CD14-positive monocyte (primary cell): ENCODE data around the gene DPPA2. TPM values are rescaled to one million over a fixed set of nuclear protein-coding genes. Genes with fewer than 3 reads are reported as not detected.

Experiments
- DNase-seq, 3 donors: peaks; one replicate each; pipeline ENCODE4 v3.0.0-alpha.2; 2011 to 2022
- H2AFZ ChIP-seq: 2 replicates; pipeline ENCODE4 v1.6.0; 2012; ENCODE audit warnings: mild to moderate bottlenecking, low read depth, low read length, inconsistent platforms; ENCODE audit not compliant: insufficient read depth, poor library complexity, severe bottlenecking
- H3K27ac ChIP-seq, 2 donors: 1 replicate in 1 of 2; 2 replicates in 1 of 2; pipeline ENCODE4 v1.5.1; 2012 to 2013; ENCODE audit warnings: low read length in 2 of 2, control low read depth in 1 of 2, inconsistent platforms in 1 of 2, low read depth in 1 of 2, mild to moderate bottlenecking in 1 of 2
- H3K27me3 ChIP-seq, 2 donors: one replicate each; pipeline versions ENCODE4 v1.6.0 to v1.6.1; 2011 to 2013; ENCODE audit warnings: low read length in 2 of 2; ENCODE audit not compliant: control insufficient read depth in 2 of 2, insufficient read depth in 2 of 2
- H3K36me3 ChIP-seq, 2 donors: replicated peaks in 1 of 2; 1 replicate in 1 of 2; 2 replicates in 1 of 2; pipeline versions ENCODE4 v1.5.1 to v1.6.1; 2012 to 2013; ENCODE audit warnings: low read length in 2 of 2, control low read depth in 1 of 2, inconsistent platforms in 1 of 2, mild to moderate bottlenecking in 1 of 2; ENCODE audit not compliant: insufficient read depth in 2 of 2, control insufficient read depth in 1 of 2
- H3K4me1 ChIP-seq, 2 donors: 1 replicate in 1 of 2; 2 replicates in 1 of 2; pipeline versions ENCODE4 v1.5.1 to v1.6.1; 2012 to 2013; ENCODE audit warnings: low read length in 2 of 2, control low read depth in 1 of 2, inconsistent platforms in 1 of 2, mild to moderate bottlenecking in 1 of 2, moderate library complexity in 1 of 2; ENCODE audit not compliant: insufficient read depth in 2 of 2, control insufficient read depth in 1 of 2
- H3K4me2 ChIP-seq: replicated peaks from 2 replicates; pipeline ENCODE3; 2012; ENCODE audit warnings: low read length, moderate library complexity, mild to moderate bottlenecking; ENCODE audit not compliant: poor library complexity, severe bottlenecking; ENCODE audit errors: extremely low read depth
- H3K4me3 ChIP-seq, 3 experiments: fragments of 200-600 bp in 1 of 3; sonication (generic) in 1 of 3; replicated peaks in 1 of 3; 1 replicate in 2 of 3; 2 replicates in 1 of 3; pipeline ENCODE4 v1.5.1; 2011 to 2013; ENCODE audit warnings: low read length in 3 of 3, mild to moderate bottlenecking in 3 of 3, control low read depth in 2 of 3, low read depth in 2 of 3, inconsistent platforms in 1 of 3, moderate library complexity in 1 of 3
- H3K79me2 ChIP-seq: 2 replicates; pipeline ENCODE4 v1.6.0; 2012; ENCODE audit warnings: mild to moderate bottlenecking, control low read depth, inconsistent platforms, low read length, moderate library complexity; ENCODE audit not compliant: insufficient read depth
- H3K9ac ChIP-seq: 2 replicates; pipeline ENCODE4 v1.6.0; 2017; ENCODE audit warnings: low read length, mild to moderate bottlenecking; ENCODE audit not compliant: insufficient read depth, poor library complexity, severe bottlenecking
- H3K9me3 ChIP-seq, 2 donors: replicated peaks in 1 of 2; 1 replicate in 1 of 2; 2 replicates in 1 of 2; pipeline versions ENCODE4 v1.5.1 to v1.6.1; 2012 to 2013; ENCODE audit warnings: low read length in 2 of 2, control low read depth in 1 of 2; ENCODE audit not compliant: control insufficient read depth in 1 of 2, insufficient read depth in 1 of 2
- H4K20me1 ChIP-seq: 2 replicates; pipeline ENCODE4 v1.6.0; 2012; ENCODE audit warnings: mild to moderate bottlenecking, low read length, control low read depth, moderate library complexity; ENCODE audit not compliant: insufficient read depth
- H3K27ac Mint-ChIP-seq, 7 donors: one replicate each; pipeline ENCODE4 v1.8.0; 2020; ENCODE audit warnings: mild to moderate bottlenecking in 7 of 7, mixed read lengths in 7 of 7, moderate library complexity in 6 of 7, inconsistent platforms in 2 of 7
- H3K27me3 Mint-ChIP-seq, 3 donors: one replicate each; pipeline ENCODE4 v1.8.0; 2021 to 2022; ENCODE audit warnings: low read depth in 3 of 3, mild to moderate bottlenecking in 3 of 3, mixed read lengths in 3 of 3, moderate library complexity in 3 of 3, inconsistent platforms in 1 of 3
- H3K36me3 Mint-ChIP-seq, 2 donors: one replicate each; pipeline ENCODE4 v1.8.0; 2020; ENCODE audit warnings: mixed read lengths in 2 of 2, inconsistent platforms in 1 of 2, mild to moderate bottlenecking in 1 of 2
- H3K4me1 Mint-ChIP-seq: one replicate; pipeline ENCODE4 v1.8.0; 2020; ENCODE audit warnings: mild to moderate bottlenecking, mixed read lengths
- H3K4me3 Mint-ChIP-seq, 2 donors: one replicate each; pipeline ENCODE4 v1.8.0; 2020; ENCODE audit warnings: mild to moderate bottlenecking in 2 of 2, mixed read lengths in 2 of 2, moderate library complexity in 1 of 2
- H3K9me3 Mint-ChIP-seq, 7 donors: one replicate each; pipeline ENCODE4 v1.8.0; 2020 to 2022; ENCODE audit warnings: mixed read lengths in 7 of 7, mild to moderate bottlenecking in 6 of 7, moderate library complexity in 6 of 7, inconsistent platforms in 2 of 7
- CTCF ChIP-seq: fragments of 200-600 bp; IDR thresholded peaks from one replicate; pipeline ENCODE4 v1.8.0; 2022; ENCODE audit warnings: antibody characterized with exemption, mild to moderate bottlenecking
- WGBS: methylation state at CpG from one replicate; pipeline ENCODE4 v1.1.5; 2013; ENCODE audit warnings: missing lambda C conversion rate; ENCODE audit not compliant: insufficient coverage; 5-methylcytosine and 5-hydroxymethylcytosine counted together
- intact Hi-C, 2 donors: fragments of 100-400 bp; cut with micrococcal nuclease; formaldehyde crosslinking; loops; one replicate each; pipeline versions ENCODE4 v1.15.0 to v1.15.1; 2023
- polyA plus RNA-seq, 3 donors: library from polyadenylated mRNA; depleted of rRNA in 1 of 3; unstranded in 2 of 3; stranded (reverse) in 1 of 3; fragments of 300-500 nt in 2 of 3; fragments of >200 nt in 1 of 3; fragmentation: Illumina TruSeq in 2 of 3; gene quantifications; 1 replicate in 2 of 3; 2 replicates in 1 of 3; pipeline ENCODE4 v1.2.3, GENCODE V29; 2012 to 2021
- small RNA-seq: library from RNA; depleted of rRNA; stranded (forward); fragments of <200 nt; gene quantifications from one replicate; pipeline ENCODE3, GENCODE V24; 2012; ENCODE audit warnings: low read depth; ENCODE audit not compliant: insufficient read length

Gene DPPA2
- polyA plus RNA-seq, 3 donors, result not detected

GRCh38 chr3:109254770-109255169, 61.5 kb downstream of the DPPA2 start:
- Histone ChIP-seq H3K4me2 (no peak overlapping the region), H3K79me2 (no peaks in the 10 kb centered on the region), H3K36me3 (no peaks in the 10 kb centered on the region), H3K9me3 (peaks cover 0 to 5% of the 10 kb centered on the region in 2 donors), H4K20me1 (no peaks in the 10 kb centered on the region), H3K9ac (no peak overlapping the region), H3K4me1 (no peaks in the 10 kb centered on the region), H3K27me3 (no peaks in the 10 kb centered on the region), H2AFZ (no peak overlapping the region), H3K4me3 (no peak overlapping the region), H3K27ac (no peak overlapping the region)
- TF ChIP-seq CTCF, result no peak
- Mint-ChIP-seq H3K4me3 (no peak overlapping the region), H3K9me3 (peaks cover 0 to 9% (median 4%) of the 10 kb centered on the region in 7 donors), H3K4me1 (peaks cover 3% of the 10 kb centered on the region), H3K36me3 (no peaks in the 10 kb centered on the region), H3K27me3 (no peaks in the 10 kb centered on the region), H3K27ac (no peak overlapping the region)
- intact Hi-C loops, result no loop called here
- no peak for DNase-seq
- no CpG with 5 or more reads among the region's 5 CpGs for WGBS

GRCh38 chr3:109252641-109253040, 63.7 kb downstream of the DPPA2 start:
- Histone ChIP-seq H3K79me2 (no peaks in the 10 kb centered on the region), H3K27ac (no peak overlapping the region), H3K27me3 (no peaks in the 10 kb centered on the region), H3K36me3 (no peaks in the 10 kb centered on the region), H3K9ac (no peak overlapping the region), H3K4me1 (no peaks in the 10 kb centered on the region), H3K9me3 (peaks cover 0 to 5% of the 10 kb centered on the region in 2 donors), H3K4me2 (no peak overlapping the region), H4K20me1 (no peaks in the 10 kb centered on the region), H2AFZ (no peak overlapping the region), H3K4me3 (no peak overlapping the region)
- WGBS, result 49% methylated on average over 3 of the region's 3 CpGs
- Mint-ChIP-seq H3K27ac (no peak overlapping the region), H3K4me1 (peaks cover 3% of the 10 kb centered on the region), H3K4me3 (no peak overlapping the region), H3K27me3 (no peaks in the 10 kb centered on the region), H3K9me3 (peaks cover 3 to 12% (median 7%) of the 10 kb centered on the region in 7 donors), H3K36me3 (no peaks in the 10 kb centered on the region)
- intact Hi-C loops, result no loop called here
- no peak for DNase-seq
- no peak for TF ChIP-seq CTCF

Small RNAs within 50 kb of the gene (small RNA-seq; reads per million reads assigned to genes)
- gene AC124945.1 (not detected), gene RF00017 (not detected)

Other genes with a start within 250 kb of the DPPA2 start
- not detected for gene MORC1, start 198.4 kb downstream of the DPPA2 start, polyA plus RNA-seq
- not detected for gene C3orf85, start 179.8 kb downstream of the DPPA2 start, polyA plus RNA-seq
- under 1 TPM in 1 of 3 donors, not detected in 2; 0.07 TPM for gene DPPA4, start 21.0 kb upstream of the DPPA2 start, polyA plus RNA-seq